GM12872 (cell line): ENCODE measurements around the gene POLR2H.

Experiments
- CTCF ChIP-seq: IDR thresholded peaks from 3 replicates; pipeline ENCODE4 v1.5.1; 2011; ENCODE audit warnings: low read depth, mild to moderate bottlenecking, low read length, moderate library complexity; ENCODE audit not compliant: insufficient read depth

POLR2H gene

GRCh38 chr3:184383033-184383740 lies 21.7 kb downstream of the POLR2H start:
- no peak for TF ChIP-seq CTCF

- no peak for TF ChIP-seq CTCF
These were observed 22.8 kb downstream of the POLR2H start for GRCh38 chr3:184384342-184384741.

GRCh38 chr3:184384856-184385422 lies 23.4 kb downstream of the POLR2H start:
- no peak for TF ChIP-seq CTCF

GRCh38 chr3:184386047-184386806 lies 24.7 kb downstream of the POLR2H start:
- TF ChIP-seq CTCF, result no peak

- TF ChIP-seq CTCF, result no peak
These were observed 25.7 kb downstream of the POLR2H start for GRCh38 chr3:184387174-184387714.

- TF ChIP-seq CTCF, result no peak
These were observed 26.8 kb downstream of the POLR2H start for GRCh38 chr3:184388164-184388935.

- TF ChIP-seq CTCF, result no peak
These were observed 27.4 kb downstream of the POLR2H start for GRCh38 chr3:184388936-184389230.
